AG04449 (cell line): ENCODE results near the gene CDH12.
"Not testable (repeated sequence)": the region's sequence is repeated elsewhere in the genome, so short reads cannot be mapped to it uniquely, and the experiment has no call there.

Source experiments
- CTCF ChIA-PET: fragments of 350-600 bp; formaldehyde crosslinking; extraction: SDS; loops from one replicate; lab custom pipeline; 2021; ENCODE audit warnings: antibody characterized with exemption; lab: Yijun Ruan, JAX
- POLR2A ChIA-PET: fragments of 400-600, 350-600 bp; formaldehyde crosslinking; extraction: SDS; loops from one replicate; lab custom pipeline; 2020; ENCODE audit warnings: antibody characterized with exemption, inconsistent platforms; lab: Yijun Ruan, JAX
- DNase-seq: peaks from one replicate; pipeline ENCODE4 v3.0.0-alpha.2; 2010; ENCODE audit warnings: low read depth, low spot score
- H3K4me3 ChIP-seq: 2 replicates; pipeline ENCODE4 v1.5.1; 2011; ENCODE audit warnings: low read depth, mild to moderate bottlenecking, control low read depth, low read length
- TF ChIP-seq, protein P1 (sequence below): IDR thresholded peaks from one replicate; pipeline ENCODE4 v1.5.1; 2011; ENCODE audit warnings: mild to moderate bottlenecking, moderate library complexity, low read length, control low read depth, inconsistent platforms; ENCODE audit not compliant: insufficient read depth; ENCODE audit errors: missing control alignments

CDH12 gene

DNA sequence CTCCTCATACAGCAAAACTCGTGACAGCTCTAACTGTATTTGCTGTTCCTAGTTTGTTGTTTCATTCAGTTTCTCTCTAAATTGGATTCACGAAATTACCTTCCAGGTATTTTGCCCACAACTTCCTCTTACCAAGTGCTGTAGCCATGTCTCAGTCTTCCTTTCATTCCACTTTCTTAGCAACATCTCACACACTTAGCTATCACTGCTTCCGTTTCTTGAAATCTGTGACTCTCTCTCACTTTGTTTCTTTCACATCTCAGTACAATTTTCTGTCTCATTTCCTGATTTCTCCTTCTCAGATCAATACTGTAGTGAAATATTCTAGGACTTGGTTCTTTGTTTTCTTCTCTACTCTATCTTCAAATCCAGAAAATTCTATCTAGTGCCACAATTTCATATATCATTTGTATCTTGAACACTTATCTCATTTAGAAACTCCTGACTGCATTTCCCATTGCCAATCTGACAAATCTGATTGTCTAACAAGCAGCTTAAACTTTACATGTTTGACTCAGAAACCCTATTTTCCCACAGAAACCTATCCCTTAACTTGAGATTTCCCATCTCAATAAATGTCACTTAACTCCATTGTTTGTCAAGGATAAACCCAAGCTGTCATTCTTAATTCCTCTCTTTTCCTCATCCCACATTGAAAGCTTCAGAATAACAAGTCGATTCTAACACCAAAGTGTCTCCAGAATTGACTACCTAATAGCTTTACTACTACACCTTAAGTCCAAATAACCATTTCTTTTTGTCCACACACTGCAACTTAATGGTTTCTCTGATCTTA is 303.1 kb downstream of the CDH12 start:
- ChIA-PET POLR2A (no interaction called here), CTCF (no interaction called here)
- DNase-seq: no peak
- H3K4me3 ChIP-seq: no peak overlapping the region
- TF ChIP-seq, protein P1, sequence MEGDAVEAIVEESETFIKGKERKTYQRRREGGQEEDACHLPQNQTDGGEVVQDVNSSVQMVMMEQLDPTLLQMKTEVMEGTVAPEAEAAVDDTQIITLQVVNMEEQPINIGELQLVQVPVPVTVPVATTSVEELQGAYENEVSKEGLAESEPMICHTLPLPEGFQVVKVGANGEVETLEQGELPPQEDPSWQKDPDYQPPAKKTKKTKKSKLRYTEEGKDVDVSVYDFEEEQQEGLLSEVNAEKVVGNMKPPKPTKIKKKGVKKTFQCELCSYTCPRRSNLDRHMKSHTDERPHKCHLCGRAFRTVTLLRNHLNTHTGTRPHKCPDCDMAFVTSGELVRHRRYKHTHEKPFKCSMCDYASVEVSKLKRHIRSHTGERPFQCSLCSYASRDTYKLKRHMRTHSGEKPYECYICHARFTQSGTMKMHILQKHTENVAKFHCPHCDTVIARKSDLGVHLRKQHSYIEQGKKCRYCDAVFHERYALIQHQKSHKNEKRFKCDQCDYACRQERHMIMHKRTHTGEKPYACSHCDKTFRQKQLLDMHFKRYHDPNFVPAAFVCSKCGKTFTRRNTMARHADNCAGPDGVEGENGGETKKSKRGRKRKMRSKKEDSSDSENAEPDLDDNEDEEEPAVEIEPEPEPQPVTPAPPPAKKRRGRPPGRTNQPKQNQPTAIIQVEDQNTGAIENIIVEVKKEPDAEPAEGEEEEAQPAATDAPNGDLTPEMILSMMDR: no peak

DNA sequence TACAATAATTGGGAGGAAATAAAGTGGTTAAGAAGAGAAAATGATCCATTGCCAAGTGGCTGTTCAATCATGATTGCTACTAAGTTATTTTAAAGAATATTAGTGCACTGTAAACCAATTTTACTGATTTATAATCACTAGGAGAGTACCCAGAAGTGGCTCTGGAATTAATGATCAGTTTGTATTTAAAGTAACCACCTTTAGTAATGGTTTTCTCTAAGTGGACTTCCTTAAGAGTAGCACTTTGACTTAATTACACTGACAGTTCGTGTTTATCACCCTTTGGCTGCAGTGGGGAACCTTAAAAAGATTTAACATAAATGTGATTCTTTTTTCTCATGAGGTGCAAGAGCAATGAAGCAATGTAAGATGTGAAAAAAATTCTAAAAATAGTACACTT is 310.8 kb downstream of the CDH12 start:
- DNase-seq: no peak
- ChIA-PET CTCF (no interaction called here), POLR2A (no interaction called here)
- H3K4me3 ChIP-seq: no peak overlapping the region
- TF ChIP-seq, protein P1: no peak

DNA sequence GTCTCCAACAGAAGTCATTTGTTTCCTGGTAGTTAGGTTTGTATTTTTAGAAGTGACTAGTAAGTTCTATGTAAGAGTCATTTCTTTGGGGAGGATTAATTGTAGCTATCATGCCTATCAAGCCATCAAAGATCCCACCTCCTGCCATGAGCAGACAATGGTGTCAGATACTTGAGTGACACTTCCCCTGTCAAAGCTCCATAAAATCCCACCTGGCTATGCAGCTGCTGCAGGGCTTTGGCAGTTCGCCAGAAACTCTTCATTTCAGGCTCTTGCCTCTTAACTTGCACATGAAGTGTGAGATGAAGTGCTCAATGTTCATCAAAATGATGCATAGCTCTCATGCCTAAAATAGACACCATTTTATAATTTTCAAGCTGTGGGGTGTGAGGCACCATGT is 312.1 kb downstream of the CDH12 start:
- DNase-seq: no peak
- TF ChIP-seq, protein P1: no peak
- CTCF ChIA-PET: no interaction called here
- POLR2A ChIA-PET: no interaction called here
- H3K4me3 ChIP-seq: no peak overlapping the region

DNA sequence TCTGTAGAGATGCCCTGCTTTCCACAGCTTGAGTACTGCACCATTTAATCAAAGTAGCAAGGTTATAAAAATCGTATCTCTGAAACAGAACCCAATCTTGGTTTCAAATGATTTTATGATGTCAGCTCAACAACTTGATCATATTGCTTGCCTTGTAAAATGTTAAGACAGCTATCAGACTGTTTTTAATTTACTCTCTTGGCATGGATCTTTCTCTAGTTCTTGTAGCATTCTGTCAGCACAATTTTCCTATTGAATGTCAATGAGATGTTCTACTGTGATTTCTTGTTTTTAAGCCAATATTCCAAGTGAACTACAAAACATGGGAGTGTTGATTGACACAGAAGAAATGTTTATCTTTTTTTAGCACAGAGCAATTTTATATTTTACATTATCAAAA is 313.4 kb downstream of the CDH12 start:
- ChIA-PET CTCF (no interaction called here), POLR2A (no interaction called here)
- no peak for DNase-seq
- TF ChIP-seq, protein P1: no peak
- no peak overlapping the region for H3K4me3 ChIP-seq

DNA sequence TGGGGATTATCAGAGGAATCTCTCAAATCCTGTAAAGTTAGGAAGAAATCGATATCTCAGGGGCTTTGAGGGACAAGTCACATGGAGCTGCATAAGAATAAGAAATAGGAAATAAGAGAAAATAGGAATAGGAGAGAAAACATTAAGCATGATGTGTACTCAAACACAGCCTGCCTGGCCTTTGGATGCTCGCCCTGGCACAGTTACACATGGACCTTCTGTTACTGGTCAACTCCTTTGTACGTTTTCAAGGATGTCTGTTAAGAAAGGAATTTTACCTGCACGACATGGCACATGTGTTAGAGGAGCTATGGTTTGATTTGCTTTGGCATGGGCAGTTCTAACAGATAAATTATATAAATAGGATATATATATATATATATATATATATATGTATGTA is 321.2 kb downstream of the CDH12 start:
- ChIA-PET CTCF (no interaction called here), POLR2A (no interaction called here)
- H3K4me3 ChIP-seq: no peak overlapping the region
- no peak for DNase-seq
- TF ChIP-seq, protein P1: no peak

DNA sequence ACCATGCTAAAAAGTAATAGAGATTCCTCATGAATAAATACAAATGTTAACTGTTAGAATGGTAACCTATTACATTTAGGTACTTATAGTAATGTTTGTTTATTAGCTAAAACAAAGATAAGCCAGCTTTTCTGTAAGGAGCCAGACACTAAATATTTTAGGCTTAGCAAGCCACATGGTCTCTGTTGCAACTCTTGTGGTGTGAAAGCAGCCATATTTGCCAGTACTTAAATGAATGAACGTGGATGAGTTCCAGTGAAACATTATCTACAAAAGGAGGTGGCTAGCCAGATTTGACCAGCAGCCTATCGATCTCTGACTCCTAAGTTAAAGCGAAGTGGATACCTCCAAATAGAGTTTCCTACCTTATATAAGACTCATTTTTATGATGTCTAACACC is 331.6 kb downstream of the CDH12 start:
- H3K4me3 ChIP-seq: no peak overlapping the region
- ChIA-PET POLR2A (no interaction called here), CTCF (no interaction called here)
- TF ChIP-seq, protein P1: no peak
- DNase-seq: no peak

DNA sequence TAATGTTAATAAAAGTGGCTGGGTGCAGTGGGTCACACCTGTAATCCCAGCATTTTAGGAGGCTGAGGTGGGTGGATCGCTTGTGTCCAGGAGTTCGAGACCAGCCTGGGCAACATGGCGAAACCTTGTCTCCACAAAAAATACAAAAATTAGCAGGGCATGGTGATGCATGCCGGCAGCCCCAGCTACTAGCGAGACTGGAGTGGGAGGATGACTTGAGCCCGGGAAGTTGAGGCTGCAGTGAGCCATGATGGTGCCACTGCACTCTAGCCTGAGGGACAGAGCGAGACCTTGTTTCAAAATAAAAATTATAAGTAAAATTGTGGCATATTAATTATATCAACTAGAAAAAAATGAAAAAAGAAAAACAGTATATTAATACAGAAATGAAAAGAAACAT is 336.6 kb downstream of the CDH12 start:
- H3K4me3 ChIP-seq, DNase-seq, CTCF ChIA-PET, POLR2A ChIA-PET: not testable (repeated sequence)
